ENCODE data around the gene RAC3.

The RAC3 gene

DNA sequence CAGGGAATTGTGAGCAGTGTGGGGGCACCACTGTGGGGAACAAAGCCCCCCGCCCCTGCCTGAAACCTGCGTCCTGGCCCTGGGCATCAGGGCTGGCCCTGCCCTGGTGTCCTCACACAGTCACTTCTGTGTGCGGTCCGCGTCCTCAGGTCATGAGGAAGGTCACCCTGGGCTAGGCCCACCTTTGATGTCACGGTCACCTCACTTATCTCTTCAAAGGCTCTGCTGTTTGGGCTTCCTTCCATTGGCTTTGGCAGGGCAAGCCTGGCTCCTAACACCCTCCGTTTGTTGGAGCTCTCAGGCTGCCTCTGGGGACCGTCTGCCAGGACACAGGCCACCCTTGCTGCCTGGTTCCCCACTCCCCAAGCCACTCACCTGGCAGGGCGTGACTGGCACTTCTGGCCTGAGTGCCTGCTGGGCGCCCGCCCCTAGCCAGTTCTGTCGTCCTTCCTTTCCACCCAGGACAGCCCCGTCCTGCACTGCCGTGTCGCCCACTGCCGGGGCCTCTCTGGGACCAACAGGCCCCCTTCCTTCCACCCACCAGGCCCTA, 17.6 kb upstream of the RAC3 start:
- no peak for DNase-seq

DNA sequence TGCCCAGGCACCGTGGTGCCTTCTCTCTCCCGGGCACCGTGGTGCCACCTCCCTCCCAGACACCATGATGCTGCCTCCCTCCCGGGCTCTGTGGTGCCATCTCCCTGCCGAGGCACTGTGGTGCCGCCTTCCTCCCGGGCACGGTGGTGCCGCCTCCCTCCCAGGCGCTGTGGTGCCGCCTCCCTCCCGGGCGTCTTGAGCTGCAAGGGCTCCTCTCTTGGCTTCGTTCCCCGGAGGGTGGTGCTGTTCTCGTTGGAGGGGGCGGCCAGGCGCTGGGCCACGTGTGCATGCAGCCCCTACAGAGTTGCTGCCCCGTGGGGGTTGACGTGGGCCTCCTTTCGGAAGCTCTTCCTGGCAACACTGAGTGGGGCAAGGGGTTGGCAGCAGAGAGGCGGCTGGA, 17.0 kb upstream of the RAC3 start:
- no peak for DNase-seq

DNA sequence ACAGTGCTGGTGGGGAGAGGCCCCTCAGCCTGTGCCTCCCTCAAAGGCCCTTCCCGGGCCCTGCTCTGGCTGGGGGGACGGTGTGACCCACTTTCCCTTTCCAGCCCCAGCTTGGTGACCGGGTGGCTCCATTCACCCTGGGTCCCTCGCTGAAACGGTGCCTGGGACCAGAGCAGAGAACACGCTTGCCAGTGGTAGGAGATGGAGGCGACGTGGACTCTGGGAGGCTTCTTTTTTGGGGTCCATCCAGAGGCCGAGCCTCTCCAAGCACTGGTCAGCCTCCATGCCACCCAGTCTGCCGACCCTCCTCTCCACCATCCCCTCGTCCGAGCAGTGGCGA, 16.5 kb upstream of the RAC3 start:
- no peak for DNase-seq

DNA sequence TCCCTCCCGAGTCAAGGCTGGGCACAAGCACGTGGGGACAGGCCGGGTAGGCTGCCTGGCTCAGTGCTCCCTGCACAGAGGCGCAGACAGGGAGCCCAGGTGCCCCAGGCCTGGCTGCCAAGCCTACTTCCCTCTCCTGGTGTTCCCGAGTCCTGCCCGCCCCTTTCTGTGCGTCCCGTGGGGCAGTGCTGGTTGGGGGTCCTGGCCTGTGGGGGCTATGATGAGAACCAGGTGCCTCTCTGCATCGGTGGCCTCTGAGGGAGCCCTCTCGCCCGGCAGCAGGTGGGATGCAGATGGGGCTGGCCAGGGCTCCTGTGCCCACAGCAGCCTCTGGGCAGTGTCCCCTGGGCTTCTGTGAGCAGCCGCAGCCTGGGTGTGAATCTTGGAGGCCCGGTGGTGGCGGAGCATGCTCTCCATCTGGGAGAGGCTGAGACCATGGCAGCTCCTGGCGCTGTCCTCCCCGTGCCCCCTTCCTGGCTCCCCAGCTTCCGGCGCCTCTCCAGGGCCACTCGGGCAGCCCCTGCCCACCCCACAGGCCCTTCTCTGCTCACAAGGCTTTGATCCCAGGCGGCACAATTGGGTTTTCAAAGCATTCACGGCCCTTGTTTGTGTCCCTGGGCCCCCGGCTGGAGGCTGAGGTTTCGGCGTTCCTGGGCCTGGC, 16.0 kb upstream of the RAC3 start:
- DNase-seq = peak; percentile 42

DNA sequence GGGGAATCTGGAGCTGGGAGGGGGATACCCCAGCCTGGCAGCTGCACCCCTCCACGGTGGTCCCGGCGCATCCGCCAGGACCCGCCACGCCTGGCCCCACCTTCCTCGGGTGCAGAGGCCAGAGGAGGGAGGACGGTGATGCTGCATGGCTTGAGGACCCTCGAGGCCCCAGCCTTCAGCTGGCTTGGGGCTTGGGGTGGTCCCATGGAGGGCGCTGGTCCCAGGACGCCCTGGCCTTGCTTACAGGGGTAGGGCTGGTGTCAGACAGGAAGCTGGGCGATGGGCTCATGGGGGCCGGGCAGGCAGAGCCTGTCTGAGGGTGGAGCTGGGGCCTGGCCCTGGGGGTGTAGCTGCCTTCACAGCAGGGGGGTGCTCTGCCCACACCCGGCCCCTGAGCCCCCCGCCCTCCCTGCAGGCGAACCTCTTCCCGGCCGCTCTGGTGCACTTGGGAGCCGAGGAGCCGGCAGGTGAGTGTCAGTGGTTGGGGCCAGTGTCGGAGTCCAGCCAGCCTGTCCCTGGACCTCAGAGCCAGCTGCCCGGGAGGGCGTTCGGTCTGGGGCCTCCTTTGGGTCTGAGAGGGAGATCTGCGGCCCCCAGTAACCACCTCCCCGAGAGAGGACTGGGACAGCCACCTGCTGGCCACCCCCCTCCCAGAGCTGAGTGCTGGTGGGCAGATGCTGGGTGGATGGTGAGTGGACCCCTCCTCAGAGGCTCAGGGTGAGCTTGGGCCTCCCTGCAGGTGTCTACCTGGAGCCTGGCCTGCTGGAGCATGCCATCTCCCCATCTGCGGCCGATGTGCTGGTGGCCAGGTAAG, 15.2 kb upstream of the RAC3 start:
- DNase-seq = no peak

DNA sequence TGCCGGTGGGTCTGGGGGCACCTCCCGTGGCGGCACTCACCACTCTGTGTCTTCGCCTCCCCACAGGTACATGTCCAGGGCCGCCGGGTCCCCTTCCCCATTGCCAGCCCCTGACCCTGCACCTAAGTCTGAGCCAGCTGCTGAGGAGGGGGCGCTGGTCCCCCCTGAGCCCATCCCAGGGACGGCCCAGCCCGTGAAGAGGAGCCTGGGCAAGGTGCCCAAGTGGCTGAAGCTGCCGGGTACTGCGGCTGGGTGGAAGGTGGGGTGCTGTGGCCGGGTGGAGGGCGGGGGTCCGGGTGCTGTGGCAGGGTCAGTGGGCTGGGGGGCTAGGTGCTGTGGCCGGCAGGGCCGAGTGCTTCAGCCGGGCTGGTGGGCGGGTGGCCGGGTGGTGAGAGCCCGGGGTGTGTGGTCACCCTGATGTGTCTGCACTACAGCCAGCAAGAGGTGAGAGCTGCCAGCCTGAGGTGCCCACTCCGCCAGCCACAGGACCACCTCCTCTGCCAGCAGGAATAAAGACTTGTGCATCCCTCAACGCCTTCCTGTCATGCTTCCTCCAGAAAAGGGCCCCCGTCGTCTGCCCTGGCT, 14.5 kb upstream of the RAC3 start:
- DNase-seq = no peak

DNA sequence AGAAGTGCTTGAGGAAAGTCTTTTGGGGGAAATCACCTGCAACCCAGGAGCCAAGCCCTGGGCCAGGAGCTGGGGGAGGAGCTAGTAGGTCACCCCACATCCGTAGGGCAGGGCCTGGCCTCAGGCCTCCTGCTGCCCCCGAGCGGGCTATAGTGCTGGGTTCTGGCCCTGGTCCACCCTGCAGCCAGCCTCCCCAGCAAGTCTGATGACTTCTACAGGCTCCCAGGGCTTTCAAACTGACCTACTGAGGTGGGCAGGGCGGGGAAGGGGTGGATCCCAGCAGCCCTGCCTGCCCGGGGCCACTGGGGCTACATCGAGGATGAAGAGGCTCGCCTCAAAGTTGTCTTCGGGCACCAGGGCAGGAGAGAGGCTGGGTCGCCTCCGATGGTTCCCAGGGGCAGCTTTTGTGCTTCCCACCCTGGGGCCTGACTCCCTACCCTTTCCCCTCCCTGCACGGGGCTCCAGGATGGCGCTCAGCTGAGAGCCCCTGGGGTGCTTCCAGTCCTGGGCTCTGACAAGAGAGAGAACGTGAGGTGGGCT, 13.8 kb upstream of the RAC3 start:
- DNase-seq = no peak

DNA sequence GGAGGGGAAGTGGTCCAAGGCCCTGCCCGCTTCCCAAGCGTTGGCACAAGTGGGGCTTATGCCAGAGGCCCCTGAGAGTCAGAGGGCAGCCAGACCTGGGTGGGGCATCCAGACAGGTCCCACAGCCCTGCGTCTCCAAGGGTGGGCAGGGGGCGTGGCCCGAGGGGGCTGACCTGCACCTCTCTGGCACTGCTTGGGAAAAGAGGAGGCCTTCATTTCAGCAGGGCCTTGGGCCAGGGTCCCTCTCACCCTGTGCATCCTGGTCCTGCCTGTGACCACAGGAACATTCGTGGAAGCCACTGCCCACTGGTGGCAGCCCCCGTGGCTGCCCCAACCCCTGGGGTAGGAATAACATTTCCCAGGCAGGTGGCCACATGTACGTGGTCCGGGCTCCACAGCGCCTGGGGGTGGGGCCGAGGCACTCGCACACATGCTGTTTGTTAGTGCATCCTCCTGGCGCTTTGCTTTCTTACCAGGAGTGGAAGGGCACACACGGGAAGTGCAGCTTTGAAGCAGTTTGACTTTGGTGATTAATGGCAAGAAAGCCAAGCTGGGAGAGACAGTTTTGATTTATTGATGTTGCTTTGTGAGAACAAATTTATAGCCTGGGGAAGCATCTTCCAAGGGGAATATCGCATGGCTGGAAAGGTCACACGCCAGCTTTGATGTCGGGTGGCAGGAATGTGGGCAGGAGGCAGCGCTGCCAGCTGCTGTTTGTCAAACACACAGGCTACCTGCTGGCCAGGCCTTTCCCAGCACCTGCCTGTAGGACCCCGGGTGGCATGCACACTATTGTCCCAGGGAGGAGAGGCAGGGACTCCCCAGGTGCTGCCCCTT, 13.1 kb upstream of the RAC3 start:
- no peak for DNase-seq

DNA sequence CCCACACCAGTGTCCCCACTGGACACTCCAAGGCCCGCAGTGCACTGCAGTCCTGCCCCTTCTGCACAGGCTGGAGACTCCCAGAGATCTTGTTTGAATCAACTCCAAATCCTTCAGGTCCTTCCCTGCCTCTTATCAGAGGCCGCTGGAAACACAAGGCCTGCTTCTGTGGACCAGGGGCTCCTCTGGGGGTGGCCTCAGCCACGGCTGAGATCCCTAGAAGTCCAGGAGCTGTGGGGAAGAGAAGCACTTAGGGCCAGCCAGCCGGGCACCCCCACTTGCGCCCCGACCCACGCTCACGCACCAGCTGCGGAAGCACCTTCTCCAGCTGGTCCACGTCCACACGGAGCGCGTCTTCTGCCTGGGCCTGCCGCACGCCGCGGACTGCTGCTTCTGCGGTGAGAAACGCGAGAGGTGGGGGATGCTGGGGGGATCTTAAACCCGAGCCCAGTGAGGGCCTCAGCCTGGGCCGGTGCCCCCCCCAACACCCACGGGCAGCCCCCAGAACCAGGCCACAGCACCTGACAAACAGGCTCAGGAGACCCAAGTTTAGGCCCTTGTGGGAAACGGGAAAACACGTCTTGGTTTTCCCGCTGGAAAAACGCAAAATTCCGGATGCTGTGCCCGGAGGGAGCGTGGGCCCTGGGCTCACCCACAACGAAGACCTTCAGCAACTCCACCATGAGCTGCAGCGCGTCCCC, 12.3 kb upstream of the RAC3 start:
- DNase-seq = no peak

DNA sequence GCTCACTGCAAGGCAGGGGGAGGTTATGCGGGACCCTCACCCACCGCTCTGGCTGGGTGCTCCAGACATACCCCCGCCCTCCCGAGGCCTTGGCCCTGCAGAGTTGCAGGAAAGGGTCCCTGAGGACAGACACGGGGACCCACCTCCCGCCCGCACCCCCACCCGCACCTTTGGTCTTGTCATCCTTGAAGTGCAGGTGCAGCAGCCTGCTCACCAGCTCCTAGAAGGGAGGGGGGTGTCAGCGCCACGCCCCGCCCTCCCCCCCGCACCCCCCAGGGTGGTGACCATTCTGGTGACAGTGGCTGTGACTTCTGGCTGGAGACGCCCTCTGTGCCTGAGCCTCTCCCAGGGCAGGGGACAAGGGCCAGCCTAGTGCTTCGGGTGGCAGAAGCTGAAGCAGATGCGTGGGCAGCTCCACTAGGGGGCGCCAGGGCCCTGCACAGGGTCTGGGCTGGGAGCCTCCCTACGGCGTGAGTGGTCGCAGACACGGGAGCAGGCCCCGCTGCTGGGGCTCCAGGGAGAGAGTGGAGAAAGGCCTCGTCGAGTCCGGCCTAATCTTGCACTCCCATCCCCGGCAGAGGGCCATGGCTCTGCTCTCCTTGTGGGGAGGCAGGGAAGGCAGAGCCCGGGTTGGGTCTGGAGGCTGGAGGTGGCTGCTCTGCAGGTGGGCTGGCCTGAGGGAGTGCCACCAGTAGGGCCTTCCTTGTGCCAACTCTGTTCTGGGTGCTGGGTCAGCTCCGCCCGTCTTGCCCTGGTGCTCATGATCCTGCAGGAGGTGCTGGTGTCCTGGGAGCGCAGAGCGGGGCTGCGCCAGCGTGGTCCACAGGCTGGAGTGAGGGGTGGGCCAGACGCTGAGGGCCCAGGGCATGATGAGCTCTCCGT, 11.5 kb upstream of the RAC3 start:
- DNase-seq = peak; percentile 72

DNA sequence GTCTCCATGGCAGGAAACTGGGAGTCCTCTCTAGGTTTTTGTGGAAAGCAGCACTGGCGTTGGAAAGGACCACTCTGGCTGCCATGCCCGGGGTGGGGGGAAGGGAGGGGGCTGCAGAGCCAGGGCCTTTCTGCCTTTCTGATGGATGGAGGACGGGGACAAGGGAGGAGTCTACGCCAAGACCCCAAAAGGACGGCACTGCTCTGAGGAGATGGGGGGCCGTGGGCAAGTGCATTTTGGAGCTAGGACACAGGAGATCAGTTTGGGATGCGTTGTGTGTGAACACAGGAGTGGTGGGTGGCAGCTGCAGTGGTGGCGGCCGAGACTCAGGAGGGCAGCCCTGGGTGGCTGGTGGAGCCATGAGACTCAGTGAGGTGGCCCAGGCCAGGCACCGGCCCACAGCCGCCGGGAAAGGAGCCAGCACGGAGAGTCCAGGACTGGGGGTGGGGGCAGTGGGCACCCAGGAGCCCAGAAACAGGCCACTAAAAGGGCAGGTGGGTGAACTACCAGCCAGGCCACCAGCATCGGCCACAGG, 10.8 kb upstream of the RAC3 start:
- DNase-seq = no peak

DNA sequence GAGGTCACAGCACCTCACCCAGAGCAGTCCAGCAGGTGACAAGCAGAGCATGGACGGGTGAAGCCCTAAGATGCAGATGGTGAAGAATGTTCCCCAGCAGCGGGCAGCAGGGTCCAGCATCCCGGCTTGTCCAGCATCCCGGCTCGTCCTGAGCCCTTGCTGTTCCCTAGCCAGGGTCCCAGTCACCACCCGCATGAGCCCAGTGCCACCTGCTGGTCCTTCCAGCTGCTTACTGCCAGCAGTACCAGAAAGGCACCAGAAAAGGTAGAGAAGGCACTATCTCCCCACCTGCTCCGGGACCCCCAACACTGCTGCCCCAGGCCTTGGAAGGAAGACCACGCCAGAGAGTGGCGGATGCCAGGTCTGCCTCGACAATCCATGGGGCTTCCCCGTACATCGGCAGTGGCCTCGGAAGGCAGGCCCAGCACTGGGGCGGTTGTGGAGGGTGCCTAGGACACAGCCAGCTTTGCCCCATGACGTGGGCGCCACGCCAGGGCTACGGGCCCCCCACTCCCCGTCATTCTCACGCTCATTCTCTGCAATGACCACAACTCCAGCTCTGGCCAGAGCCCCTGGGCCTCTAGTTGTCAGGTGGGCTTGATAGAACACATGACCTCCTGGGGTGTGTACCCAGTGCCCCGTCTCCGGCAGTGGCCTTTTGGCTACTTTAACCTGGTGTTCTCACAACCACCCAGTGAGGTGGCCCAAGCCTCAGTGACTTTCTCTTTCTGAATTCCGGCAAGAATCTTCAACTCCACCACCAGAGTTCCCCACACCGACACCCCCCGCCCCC, 10.2 kb upstream of the RAC3 start:
- DNase-seq = peak; percentile 79

DNA sequence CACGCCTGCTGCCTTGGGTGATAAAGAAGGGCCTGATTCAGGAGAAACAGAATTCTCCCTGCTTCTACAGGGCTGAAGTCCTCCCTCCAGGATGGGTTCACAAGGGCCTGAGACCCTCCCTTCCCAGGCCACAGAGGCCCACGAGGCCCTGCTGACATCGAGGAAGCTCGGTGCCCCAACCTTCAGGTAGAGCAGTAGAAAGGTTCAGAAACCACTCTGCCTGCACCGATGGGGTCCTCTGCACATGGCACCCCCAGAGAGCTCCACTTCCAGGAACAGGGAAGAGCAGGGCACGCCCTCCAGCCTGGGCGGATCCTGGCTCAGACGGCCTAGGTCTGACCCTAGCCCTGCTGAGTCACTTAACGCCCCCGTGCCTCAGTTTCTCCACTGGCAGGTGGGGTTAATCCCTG, 9.6 kb upstream of the RAC3 start:
- DNase-seq = no peak

DNA sequence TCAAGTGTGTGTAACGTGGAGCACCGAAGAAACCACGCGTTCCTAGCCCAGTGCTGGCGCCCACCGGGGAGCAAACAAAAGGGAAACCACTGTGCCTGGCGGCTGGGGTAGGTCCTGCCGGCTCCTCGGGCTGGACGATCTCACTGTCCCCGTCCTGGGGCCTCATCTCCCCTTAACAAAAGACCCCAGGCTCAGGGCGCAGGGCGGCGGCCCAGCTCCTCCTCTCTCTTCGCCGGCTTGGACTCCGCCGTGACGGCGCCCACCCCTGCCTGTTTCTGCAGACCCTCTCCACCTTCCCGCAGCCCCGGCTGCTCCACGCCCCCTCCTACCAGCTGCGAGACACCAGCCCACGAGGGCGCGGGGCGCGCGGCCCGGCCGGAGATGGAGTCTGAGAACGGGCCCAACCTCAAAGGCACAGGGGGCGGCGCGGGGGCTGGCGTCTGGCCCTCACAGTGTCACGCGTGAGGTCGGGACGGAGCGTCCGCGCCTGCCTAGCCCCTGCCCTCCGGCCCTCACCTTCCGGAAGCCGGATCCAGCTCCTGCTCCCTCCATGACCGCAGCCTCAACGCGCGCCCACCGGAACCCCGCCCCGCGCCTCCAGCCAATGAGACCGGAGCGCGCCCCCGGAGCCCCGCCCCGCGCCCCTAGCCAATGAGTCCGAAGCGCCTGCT, 9.0 kb upstream of the RAC3 start, which contains the start of gene CENPX:
Gene CENPX, minus strand, starts transcription at position 569 of the 671 bp plus-strand sequence. Its CDS starts 17 bp downstream, at position 552.
- DNase-seq = no peak

DNA sequence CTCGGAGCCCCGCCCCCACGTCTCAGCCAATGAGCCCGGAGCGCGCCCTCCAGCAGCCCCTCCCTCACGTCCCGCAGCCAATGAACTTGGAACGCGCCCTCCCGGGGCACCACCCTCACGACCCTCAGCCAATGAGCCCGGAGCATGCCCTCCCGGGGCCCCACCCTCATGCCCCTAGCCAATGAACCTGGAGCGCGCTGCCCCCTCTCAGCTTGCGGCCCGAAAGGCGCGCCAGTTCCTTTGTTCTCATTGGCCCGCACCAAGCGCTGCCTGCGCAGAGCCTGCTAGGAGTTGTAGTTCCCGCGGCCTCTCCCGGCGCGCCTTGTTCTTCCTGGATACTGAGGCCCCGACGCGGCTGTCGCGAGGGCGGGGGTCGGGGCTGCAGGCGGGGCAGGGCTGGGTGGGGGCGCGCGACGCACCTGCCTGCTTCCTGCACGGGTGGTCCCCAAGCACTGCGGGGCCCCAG, 8.5 kb upstream of the RAC3 start, which contains the start of gene LRRC45:
Gene LRRC45, plus strand, starts transcription at position 325 of the 466 bp plus-strand sequence. CDS start 339 bp downstream, outside the sequence.
- DNase-seq = peak; percentile 100

DNA sequence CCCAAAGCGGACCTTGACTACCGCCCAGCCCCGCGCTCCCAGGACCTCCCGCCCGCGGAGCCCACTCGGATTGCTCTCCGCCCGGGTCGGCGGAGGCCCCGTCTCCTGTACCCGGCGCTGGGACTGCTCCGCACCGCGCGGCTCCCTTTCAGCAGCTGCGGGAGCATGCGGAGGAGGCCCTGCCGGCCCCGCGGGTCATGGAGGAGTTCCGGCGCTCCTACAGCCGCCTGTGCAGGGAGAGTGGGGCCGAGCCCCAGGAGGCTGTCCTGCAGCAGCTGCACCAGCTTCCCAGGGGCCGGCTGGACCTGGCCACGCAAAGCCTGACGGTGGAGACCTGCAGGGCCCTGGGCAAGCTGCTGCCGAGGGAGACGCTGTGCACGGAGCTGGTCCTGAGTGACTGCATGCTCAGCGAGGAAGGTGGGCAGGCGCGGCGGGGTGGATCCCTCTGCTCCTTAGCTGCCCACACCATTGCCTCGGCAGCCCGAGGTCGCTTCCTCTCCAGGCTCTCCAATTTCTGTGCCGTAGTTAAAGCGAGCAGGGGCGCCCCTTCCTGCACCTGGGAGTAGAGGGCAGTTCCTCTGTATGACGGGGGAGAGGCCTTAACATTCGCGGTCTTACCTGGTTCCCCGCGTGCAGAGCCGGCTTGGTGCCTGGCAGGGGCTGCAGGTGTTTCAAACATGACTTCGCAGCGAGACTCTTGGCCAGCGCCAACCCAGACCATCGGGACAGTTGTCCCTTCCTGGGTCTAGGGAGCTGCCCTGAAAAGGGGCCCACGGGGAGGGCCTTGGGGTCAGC, 7.8 kb upstream of the RAC3 start:
- DNase-seq = no peak

DNA sequence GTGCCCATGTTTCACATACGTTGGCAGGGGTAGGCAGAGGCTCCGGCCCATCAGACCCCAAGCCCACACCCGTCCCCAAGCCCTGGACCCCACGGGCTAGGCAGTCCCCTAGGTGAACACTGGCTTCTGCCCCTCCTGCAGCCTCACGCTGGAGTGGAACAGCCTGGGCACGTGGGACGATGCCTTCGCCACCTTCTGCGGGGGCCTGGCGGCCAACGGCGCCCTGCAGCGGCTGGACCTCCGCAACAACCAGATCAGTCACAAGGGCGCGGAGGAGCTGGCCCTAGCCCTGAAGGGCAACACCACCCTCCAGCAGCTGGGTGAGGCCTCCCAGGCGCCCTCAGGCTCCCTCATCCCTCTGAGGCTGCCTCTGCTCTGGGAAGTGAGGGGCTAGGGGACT, 6.6 kb upstream of the RAC3 start:
- DNase-seq = no peak
